ENCODE results near the gene NIT1. TPM values are rescaled to one million over a fixed set of nuclear protein-coding genes. Genes with fewer than 3 reads are reported as not detected.

NIT1 gene
- total RNA-seq, 4 donors from 2014 or later = 30.4 to 61.9 (median 32.8) TPM

DNA sequence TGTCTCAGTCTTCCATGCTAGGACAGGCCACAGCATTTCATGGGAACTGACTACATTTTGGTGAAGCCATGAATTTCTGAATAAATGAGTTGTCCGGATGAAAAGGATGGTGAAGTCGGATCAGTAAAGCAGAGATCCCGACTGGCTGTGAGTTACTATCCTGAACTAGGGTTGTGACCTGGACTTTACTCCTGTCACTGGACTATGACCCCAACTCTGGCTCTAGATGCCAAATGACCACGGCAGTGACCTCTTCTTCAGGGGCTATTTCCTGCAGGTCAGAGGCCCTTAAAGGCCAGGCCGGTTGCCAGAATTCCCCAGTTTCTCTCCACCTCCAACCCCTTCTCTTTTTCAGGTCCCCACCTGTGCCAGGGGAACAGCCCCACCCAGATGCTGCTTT, 26.8 kb upstream of the NIT1 start:
- peaks cover 6% of the 10 kb centered on the region for H3K27me3 ChIP-seq
- no peak overlapping the region for H3K27ac ChIP-seq
- no peaks in the 10 kb centered on the region for H3K36me3 ChIP-seq
- H3K4me3 ChIP-seq = no peak overlapping the region
- 67 to 80% methylated on average over 1 to 2 of the region's 5 CpGs for WGBS, 2 donors (ENCODE audit: low coverage in 1 of 2)
- H3K4me1 ChIP-seq = no peaks in the 10 kb centered on the region
- TF ChIP-seq, protein P1, sequence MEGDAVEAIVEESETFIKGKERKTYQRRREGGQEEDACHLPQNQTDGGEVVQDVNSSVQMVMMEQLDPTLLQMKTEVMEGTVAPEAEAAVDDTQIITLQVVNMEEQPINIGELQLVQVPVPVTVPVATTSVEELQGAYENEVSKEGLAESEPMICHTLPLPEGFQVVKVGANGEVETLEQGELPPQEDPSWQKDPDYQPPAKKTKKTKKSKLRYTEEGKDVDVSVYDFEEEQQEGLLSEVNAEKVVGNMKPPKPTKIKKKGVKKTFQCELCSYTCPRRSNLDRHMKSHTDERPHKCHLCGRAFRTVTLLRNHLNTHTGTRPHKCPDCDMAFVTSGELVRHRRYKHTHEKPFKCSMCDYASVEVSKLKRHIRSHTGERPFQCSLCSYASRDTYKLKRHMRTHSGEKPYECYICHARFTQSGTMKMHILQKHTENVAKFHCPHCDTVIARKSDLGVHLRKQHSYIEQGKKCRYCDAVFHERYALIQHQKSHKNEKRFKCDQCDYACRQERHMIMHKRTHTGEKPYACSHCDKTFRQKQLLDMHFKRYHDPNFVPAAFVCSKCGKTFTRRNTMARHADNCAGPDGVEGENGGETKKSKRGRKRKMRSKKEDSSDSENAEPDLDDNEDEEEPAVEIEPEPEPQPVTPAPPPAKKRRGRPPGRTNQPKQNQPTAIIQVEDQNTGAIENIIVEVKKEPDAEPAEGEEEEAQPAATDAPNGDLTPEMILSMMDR (IDR thresholded peaks at IDR 0.05) = no peak
- no peak for TF ChIP-seq POLR2A (IDR thresholded peaks at IDR 0.05)
- TF ChIP-seq EP300 (IDR thresholded peaks at IDR 0.05) = no peak
- no peak for TF ChIP-seq POLR2AphosphoS5 (IDR thresholded peaks at IDR 0.05)
- no peaks in the 10 kb centered on the region for H3K9me3 ChIP-seq
- no peak for ATAC-seq

DNA sequence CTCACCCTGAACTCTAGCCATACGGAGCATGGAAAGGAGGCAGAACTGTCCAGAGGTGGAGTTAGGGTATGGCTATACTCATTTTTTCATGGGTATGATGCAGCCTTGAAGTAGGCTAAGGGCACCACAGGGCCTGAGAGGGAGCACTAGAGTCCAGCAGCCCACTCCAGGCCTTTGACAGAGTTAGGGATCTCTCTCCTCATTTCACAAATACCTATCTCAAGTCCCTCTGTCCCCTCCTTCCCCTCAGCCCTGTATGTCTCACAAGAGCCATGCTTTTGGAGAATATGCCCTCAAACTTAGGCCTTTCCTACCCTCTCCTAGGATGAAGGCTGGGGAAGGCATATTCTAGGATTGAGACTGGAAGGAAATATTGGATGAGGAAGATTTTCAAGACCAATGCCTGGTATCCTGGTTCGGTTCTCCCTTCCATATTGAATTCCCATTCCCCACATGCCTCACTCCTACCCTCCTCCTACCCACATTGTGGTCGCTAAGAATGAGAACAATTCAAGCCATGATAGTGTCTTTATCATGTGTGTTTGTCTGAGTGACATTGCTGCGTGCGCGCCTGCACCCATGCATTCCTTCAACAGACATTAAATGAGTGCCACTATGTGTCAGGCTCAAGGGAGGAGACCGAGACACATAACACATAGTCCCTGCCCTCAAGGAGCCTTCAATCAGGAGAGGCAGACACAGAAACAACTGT, 26.0 kb upstream of the NIT1 start:
- H3K9me3 ChIP-seq = no peaks in the 10 kb centered on the region
- H3K27ac ChIP-seq = no peak overlapping the region
- TF ChIP-seq POLR2A (IDR thresholded peaks at IDR 0.05) = no peak
- TF ChIP-seq, protein P1 (IDR thresholded peaks at IDR 0.05) = no peak
- TF ChIP-seq EP300 (IDR thresholded peaks at IDR 0.05) = no peak
- TF ChIP-seq POLR2AphosphoS5 (IDR thresholded peaks at IDR 0.05) = no peak
- 78 to 100% methylated on average over 2 to 3 of the region's 7 CpGs for WGBS, 2 donors (ENCODE audit: low coverage in 1 of 2)
- peaks cover 0 to 3% (median 2%) of the 10 kb centered on the region in 3 donors for H3K4me1 ChIP-seq
- no peaks in the 10 kb centered on the region for H3K36me3 ChIP-seq
- ATAC-seq = no peak
- no peak overlapping the region for H3K4me3 ChIP-seq
- H3K27me3 ChIP-seq = peaks cover 6% of the 10 kb centered on the region

DNA sequence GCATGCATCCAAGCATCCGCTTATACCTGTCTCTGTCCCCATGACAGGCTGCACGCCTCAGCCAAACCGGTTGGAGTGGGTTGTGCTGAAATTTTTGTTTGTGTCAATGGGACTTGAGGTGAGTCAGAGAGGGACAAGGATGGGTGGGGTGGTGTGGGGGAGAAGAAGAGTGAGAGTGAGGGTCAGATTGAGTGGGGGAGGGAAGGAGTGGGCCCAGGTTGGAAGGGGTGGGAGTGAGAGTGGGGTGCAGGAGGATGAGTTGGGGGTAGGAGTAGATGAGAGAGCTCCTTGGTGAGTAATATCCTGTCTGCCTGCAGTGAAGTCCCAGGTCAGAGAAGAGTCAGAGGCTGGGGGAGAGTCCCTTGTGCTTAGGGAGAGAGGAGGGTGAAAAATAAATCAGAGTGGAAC, 25.3 kb upstream of the NIT1 start:
- H3K9me3 ChIP-seq = no peaks in the 10 kb centered on the region
- no peak for TF ChIP-seq EP300 (IDR thresholded peaks at IDR 0.05)
- no peak overlapping the region for H3K4me3 ChIP-seq
- WGBS, 2 donors (ENCODE audit: low coverage in 1 of 2) = 86 to 90% methylated on average over 3 of the region's 3 CpGs
- peaks cover 0 to 8% (median 8%) of the 10 kb centered on the region in 3 donors for H3K4me1 ChIP-seq
- no peaks in the 10 kb centered on the region for H3K36me3 ChIP-seq
- ATAC-seq = no peak
- peaks cover 6% of the 10 kb centered on the region for H3K27me3 ChIP-seq
- no peak overlapping the region for H3K27ac ChIP-seq

DNA sequence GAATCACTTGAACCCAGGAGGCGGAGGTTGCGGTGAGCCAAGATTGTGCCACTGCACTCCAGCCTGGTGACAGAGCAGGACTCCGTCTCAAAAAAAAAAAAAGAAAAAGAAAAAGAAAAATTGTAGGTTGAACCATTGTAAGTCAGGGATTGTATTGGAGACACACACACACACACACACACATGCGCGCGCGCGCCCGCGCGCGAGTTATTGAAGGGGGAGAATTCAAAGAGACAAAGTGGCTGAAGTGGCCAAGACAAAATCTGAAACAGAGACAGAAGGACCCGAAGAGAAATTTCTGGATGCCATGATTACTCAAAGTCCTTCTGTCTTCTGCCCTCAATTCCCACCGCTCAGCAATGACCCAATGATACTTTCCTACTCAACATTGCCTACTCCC, 23.4 kb upstream of the NIT1 start:
- Histone ChIP-seq H3K36me3 (peaks cover 0 to 2% of the 10 kb centered on the region in 2 donors), H3K4me3 (no peak overlapping the region), H3K27ac (no peak overlapping the region), H3K27me3 (peaks cover 3% of the 10 kb centered on the region), H3K4me1 (peaks cover 0 to 24% (median 14%) of the 10 kb centered on the region in 3 donors), H3K9me3 (no peaks in the 10 kb centered on the region)
- no peak for ATAC-seq
- 94 to 99% methylated on average over 11 of the region's 14 CpGs for WGBS, 2 donors (ENCODE audit: low coverage in 1 of 2)
- TF ChIP-seq, protein P1 (IDR thresholded peaks at IDR 0.05) = no peak
- TF ChIP-seq EP300 (IDR thresholded peaks at IDR 0.05) = no peak
- no peak for TF ChIP-seq POLR2A (IDR thresholded peaks at IDR 0.05)

DNA sequence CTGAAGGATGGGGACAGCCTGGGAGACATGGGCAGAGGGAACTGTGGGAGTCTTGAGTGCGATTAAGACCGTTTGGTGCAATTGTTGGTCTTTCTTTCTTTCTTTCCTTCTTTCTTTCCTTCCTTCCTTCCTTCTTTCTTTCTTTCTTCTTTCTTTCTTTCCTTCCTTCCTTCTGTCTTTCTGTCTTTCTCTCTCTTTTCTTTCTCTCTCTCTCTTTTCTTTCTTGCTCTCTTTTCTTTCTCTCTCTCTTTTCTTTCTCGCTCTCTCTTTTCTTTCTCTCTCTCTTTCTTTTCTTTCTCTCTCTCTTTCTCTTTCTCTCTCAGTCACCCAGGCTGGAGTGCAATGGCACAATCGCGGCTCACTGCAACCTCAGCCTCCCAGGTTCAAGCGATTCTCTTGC, 22.7 kb upstream of the NIT1 start:
- H3K4me3 ChIP-seq = no peak overlapping the region
- no peak for ATAC-seq
- H3K9me3 ChIP-seq = no peaks in the 10 kb centered on the region
- H3K27ac ChIP-seq = no peak overlapping the region
- H3K4me1 ChIP-seq = peaks cover 0 to 27% (median 14%) of the 10 kb centered on the region in 3 donors
- H3K27me3 ChIP-seq = no peaks in the 10 kb centered on the region
- TF ChIP-seq EP300 (IDR thresholded peaks at IDR 0.05) (no peak), POLR2A (IDR thresholded peaks at IDR 0.05) (no peak), POLR2AphosphoS5 (IDR thresholded peaks at IDR 0.05) (no peak)
- TF ChIP-seq, protein P1 (IDR thresholded peaks at IDR 0.05) = no peak
- 86 to 89% methylated on average over 5 of the region's 6 CpGs for WGBS, 2 donors (ENCODE audit: low coverage in 1 of 2)
- H3K36me3 ChIP-seq = peaks cover 0 to 10% of the 10 kb centered on the region in 2 donors

Measured in gastroesophageal sphincter (tissue), 4 donors.